CD4-positive, CD25-positive, alpha-beta regulatory T cell (primary cell): ENCODE results near the gene ASPHD2. TPM values are rescaled to one million over a fixed set of nuclear protein-coding genes. Genes with fewer than 3 reads are reported as not detected.
A peak's percentile ranks its signal among the peaks of the same experiment; 100 is the strongest.

Source experiments
- ATAC-seq, 2 donors: fragments of 150-1000 bp; cut with Tn5 transposase; one replicate each; pipeline ENCODE4 v1.10.0; 2021; ENCODE audit warnings: low read depth in 2 of 2, moderate number of reproducible peaks in 2 of 2, moderate library complexity in 1 of 2
- DNase-seq, 3 donors: peaks; one replicate each; pipeline versions ENCODE4 v3.0.0 to v3.0.0-alpha.2; 2012 to 2022; ENCODE audit warnings: mixed read lengths in 1 of 3
- H3K27ac ChIP-seq: one replicate; pipeline ENCODE4 v1.7.0; 2013; ENCODE audit warnings: mild to moderate bottlenecking, low read length; ENCODE audit not compliant: insufficient read depth, poor library complexity, severe bottlenecking
- H3K27me3 ChIP-seq: one replicate; pipeline ENCODE4 v1.7.0; 2013; ENCODE audit warnings: low read length; ENCODE audit not compliant: control insufficient read depth, insufficient read depth
- H3K36me3 ChIP-seq: one replicate; pipeline ENCODE4 v1.7.0; 2013; ENCODE audit warnings: mild to moderate bottlenecking, low read length, moderate library complexity; ENCODE audit not compliant: control insufficient read depth, insufficient read depth
- H3K4me1 ChIP-seq: 2 replicates; pipeline ENCODE4 v1.7.0; 2013; ENCODE audit warnings: mild to moderate bottlenecking, low read length; ENCODE audit not compliant: insufficient read depth, control insufficient read depth, poor library complexity, severe bottlenecking
- H3K4me3 ChIP-seq: one replicate; pipeline ENCODE4 v1.7.0; 2013; ENCODE audit warnings: low read depth, mild to moderate bottlenecking, low read length, moderate library complexity
- H3K9me3 ChIP-seq, 2 experiments: 1 replicate in 1 of 2; 2 replicates in 1 of 2; pipeline ENCODE4 v1.7.0; 2013; ENCODE audit warnings: low read length in 2 of 2, mild to moderate bottlenecking in 1 of 2, moderate library complexity in 1 of 2; ENCODE audit not compliant: control insufficient read depth in 2 of 2
- H3K27ac Mint-ChIP-seq, 3 donors: one replicate each; pipeline ENCODE4 v1.8.0; 2020 to 2022; ENCODE audit warnings: mild to moderate bottlenecking in 3 of 3, mixed read lengths in 3 of 3, moderate library complexity in 2 of 3
- H3K27me3 Mint-ChIP-seq: one replicate; pipeline ENCODE4 v1.8.0; 2022; ENCODE audit warnings: mild to moderate bottlenecking, mixed read lengths
- H3K36me3 Mint-ChIP-seq: one replicate; pipeline ENCODE4 v1.8.0; 2020; ENCODE audit warnings: mixed read lengths
- H3K4me1 Mint-ChIP-seq, 4 donors: one replicate each; pipeline ENCODE4 v1.8.0; 2020 to 2022; ENCODE audit warnings: mixed read lengths in 4 of 4, mild to moderate bottlenecking in 1 of 4
- H3K4me3 Mint-ChIP-seq, 4 donors: one replicate each; pipeline ENCODE4 v1.8.0; 2020 to 2022; ENCODE audit warnings: mild to moderate bottlenecking in 4 of 4, mixed read lengths in 4 of 4, moderate library complexity in 3 of 4
- H3K9me3 Mint-ChIP-seq, 7 donors: one replicate each; pipeline ENCODE4 v1.8.0; 2020 to 2022; ENCODE audit warnings: mixed read lengths in 7 of 7, mild to moderate bottlenecking in 3 of 7, moderate library complexity in 2 of 7
- polyA plus RNA-seq, 4 donors: library from polyadenylated mRNA; unstranded; fragments of 300-500 nt; fragmentation: Illumina TruSeq; gene quantifications; one replicate each; pipeline ENCODE4 v1.2.3, GENCODE V29; 2021
- total RNA-seq: library from RNA; stranded (reverse); gene quantifications from one replicate; pipeline ENCODE4 v1.2.3, GENCODE V29; 2022

The ASPHD2 gene
- total and polyA plus RNA-seq, 5 donors from 2014 or later = 3.1 to 8.5 (median 4.3) TPM

DNA sequence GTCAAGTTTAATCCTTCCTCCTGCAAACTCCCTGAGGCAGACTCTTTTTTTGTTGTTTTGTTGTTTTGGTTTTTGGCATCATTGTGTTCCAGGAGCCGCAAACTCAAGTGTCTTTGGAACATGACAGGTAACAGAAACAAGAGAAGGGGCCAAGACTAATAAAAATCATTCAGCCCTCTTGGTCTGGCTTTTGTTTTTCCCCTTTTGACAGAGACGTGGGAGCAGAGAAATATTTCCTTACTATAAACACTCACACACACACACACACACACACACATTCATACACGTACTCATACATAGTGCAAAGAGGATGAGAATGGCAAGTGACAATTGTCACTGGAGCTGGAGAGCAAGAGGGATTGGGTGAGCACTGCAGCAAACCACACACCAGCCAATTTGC, 10.4 kb upstream of the ASPHD2 start:
- no peak overlapping the region for H3K27ac Mint-ChIP-seq
- peaks cover 20% of the 10 kb centered on the region for H3K27me3 Mint-ChIP-seq

DNA sequence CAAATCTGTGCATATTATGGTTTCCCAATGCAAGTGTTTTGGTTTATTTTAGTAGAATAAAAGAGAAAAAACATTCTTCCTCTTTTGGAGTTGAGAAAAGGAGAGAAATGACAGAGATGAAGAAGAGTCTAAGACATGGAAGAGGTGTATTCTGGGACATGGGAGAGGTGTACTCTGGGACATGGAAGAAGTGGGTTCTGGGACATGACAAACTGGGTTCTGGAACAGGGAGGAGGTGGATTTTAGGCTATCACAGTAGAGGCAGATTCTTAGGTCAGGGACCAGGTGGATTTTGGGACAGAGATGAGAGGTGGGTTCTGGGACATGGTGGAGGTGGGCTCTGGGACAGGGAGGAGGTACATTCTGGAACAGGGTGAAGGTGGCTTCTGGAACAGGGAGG, 2.1 kb upstream of the ASPHD2 start:
- Histone ChIP-seq H3K27me3 (peaks cover 4% of the 10 kb centered on the region), H3K36me3 (no peaks in the 10 kb centered on the region), H3K9me3 (peaks cover 13 to 14% of the 10 kb centered on the region in 2 experiments), H3K27ac (no peak overlapping the region), H3K4me3 (no peak overlapping the region), H3K4me1 (peaks cover 19% of the 10 kb centered on the region)
- H3K36me3 Mint-ChIP-seq = no peaks in the 10 kb centered on the region
- peak overlapping the region; percentile 39 to 57 (median 55) for H3K27ac Mint-ChIP-seq
- ATAC-seq = no peak
- no peak for DNase-seq
- H3K4me1 Mint-ChIP-seq = peaks cover 6 to 38% (median 21%) of the 10 kb centered on the region in 4 donors
- H3K27me3 Mint-ChIP-seq = peaks cover 5% of the 10 kb centered on the region
- H3K9me3 Mint-ChIP-seq = peaks cover 0 to 13% (median 2%) of the 10 kb centered on the region in 7 donors
- peak overlapping the region; percentile 60 to 95 (median 76) for H3K4me3 Mint-ChIP-seq

More for the DNA sequence above, 10.4 kb upstream of the ASPHD2 start:
- no peaks in the 10 kb centered on the region for H3K4me1 Mint-ChIP-seq
- no peaks in the 10 kb centered on the region for H3K36me3 ChIP-seq
- no peak overlapping the region for H3K4me3 Mint-ChIP-seq
- H3K4me1 ChIP-seq = no peaks in the 10 kb centered on the region
- H3K36me3 Mint-ChIP-seq = no peaks in the 10 kb centered on the region
- peaks cover 0 to 11% (median 4%) of the 10 kb centered on the region in 7 donors for H3K9me3 Mint-ChIP-seq
- no peak overlapping the region for H3K27ac ChIP-seq
- peaks cover 22% of the 10 kb centered on the region for H3K27me3 ChIP-seq
- DNase-seq (no peak), ATAC-seq (no peak)
- no peak overlapping the region for H3K4me3 ChIP-seq
- peaks cover 10 to 13% of the 10 kb centered on the region in 2 experiments for H3K9me3 ChIP-seq

DNA sequence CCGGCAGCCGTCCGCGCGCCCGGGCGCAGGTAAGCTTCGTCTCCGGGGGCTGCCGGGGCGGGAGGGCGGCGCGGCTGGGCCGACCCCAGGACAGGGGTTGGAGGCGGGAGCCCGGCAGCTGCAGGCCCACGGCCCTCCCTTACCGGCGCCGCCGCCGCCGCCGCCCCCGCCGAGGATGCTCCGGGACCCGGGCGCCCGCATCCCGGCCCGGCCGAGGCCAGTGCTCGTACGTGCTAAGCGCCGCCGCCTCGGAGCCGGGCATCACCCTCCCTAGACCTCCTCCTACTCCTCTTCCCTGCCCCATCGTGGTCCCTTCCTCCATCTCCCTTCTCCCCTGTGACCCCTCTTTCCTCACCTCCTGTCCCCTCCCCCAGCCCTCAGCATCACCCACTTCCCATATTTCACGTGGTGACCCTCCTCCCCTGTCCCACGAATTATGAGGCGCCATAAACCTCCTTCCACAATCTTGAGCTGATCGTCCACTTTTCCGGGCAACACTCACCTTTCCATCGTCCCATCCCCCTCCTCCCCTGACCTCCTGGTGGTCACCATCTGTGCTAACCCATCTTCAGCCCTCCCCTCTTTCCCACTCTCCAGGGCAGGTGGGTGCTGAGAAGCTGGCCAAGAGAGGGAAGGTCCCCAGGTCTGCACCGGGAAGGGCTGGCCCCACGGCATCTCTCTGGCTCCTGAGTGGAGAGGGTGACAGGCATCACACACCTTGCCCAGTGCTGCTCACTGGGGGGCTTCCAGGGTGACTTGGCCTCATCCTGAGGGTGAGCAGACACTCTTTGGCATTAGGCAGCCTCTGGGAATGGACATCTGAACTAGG, 612 bp downstream of the ASPHD2 start:
- peaks cover 4% of the 10 kb centered on the region for H3K36me3 ChIP-seq
- H3K27ac ChIP-seq = no peak overlapping the region
- no peaks in the 10 kb centered on the region for H3K9me3 ChIP-seq
- no peaks in the 10 kb centered on the region for H3K9me3 Mint-ChIP-seq
- H3K27ac Mint-ChIP-seq = peak overlapping the region in 2 of 3 donors; percentile 57 to 61
- H3K4me3 ChIP-seq = peak overlapping the region; percentile 51
- peak overlapping the region; percentile 79 to 91 (median 84) for H3K4me3 Mint-ChIP-seq
- peaks cover 6 to 43% (median 27%) of the 10 kb centered on the region in 4 donors for H3K4me1 Mint-ChIP-seq
- no peaks in the 10 kb centered on the region for H3K27me3 ChIP-seq
- peaks cover 19% of the 10 kb centered on the region for H3K4me1 ChIP-seq
- H3K27me3 Mint-ChIP-seq = peaks cover 5% of the 10 kb centered on the region
- DNase-seq (peak; percentile 4 to 17 (median 11)), ATAC-seq (peak in 1 of 2 donors; percentile 1)
- H3K36me3 Mint-ChIP-seq = peaks cover 4% of the 10 kb centered on the region

DNA sequence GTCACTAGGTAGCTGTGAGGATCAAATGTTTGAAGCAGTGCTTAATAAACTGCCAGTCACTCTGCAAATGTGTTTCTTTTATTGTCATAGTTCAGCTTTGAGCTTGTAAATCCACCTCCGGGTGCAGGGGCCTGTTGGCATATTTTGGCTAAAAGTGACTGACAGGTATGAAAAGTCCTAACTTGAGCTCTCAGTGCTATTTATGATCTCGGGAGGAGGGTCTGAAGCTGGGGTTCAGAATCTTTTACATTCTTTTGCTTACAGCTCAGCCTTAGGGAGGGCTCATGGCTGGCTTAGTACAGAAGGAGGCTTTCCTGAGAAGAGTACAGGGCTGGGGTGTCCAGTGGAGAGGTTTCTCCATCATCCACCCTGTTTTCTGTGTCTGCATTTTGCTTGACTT, 1.5 kb downstream of the ASPHD2 start:
- Mint-ChIP-seq H3K27me3 (peaks cover 5% of the 10 kb centered on the region), H3K27ac (peak overlapping the region; percentile 32 to 61 (median 57)), H3K36me3 (peaks cover 13% of the 10 kb centered on the region), H3K9me3 (no peaks in the 10 kb centered on the region), H3K4me1 (peaks cover 10 to 52% (median 33%) of the 10 kb centered on the region in 4 donors), H3K4me3 (peak overlapping the region; percentile 79 to 91 (median 84))
- Histone ChIP-seq H3K9me3 (no peaks in the 10 kb centered on the region), H3K36me3 (peaks cover 10% of the 10 kb centered on the region), H3K4me3 (peak overlapping the region; percentile 51), H3K4me1 (peaks cover 19% of the 10 kb centered on the region), H3K27ac (no peak overlapping the region), H3K27me3 (no peaks in the 10 kb centered on the region)
- DNase-seq = no peak
- no peak for ATAC-seq

DNA sequence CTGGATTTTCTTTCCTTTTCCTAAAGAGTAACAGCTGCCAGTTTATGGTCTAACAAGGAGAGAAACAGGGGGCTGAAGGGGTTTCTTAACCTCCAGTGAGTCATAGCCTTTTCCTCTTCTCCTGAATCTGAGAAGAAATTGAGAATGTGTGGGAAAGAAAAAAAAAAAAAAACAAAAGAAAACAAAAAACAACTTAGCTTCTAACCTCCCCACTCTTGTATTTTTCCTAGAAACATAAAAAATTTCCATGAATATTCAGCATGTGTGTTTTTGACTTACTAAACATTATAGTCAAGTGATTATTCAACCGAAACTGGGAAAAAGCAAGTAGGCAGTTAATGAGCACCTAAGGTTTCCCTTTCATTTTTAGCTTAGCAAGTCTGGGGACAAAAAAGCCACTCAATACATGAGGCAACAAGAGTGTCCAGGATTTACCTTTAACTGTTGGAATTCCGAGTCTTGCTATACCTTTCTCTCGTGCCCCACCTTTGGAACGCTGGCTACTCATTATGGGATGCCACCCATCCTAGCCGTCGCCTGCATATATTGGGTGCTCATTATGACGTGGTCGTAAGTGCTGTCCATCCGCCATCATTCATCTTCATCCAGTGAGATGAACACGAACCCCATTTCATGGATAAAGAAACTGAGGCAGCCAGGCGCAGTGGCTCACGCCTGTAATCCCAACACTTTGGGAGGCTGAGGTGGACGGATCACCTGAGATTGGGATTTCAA, 2.4 kb downstream of the ASPHD2 start:
- DNase-seq = peak in 1 of 3 donors; percentile 71
- H3K9me3 ChIP-seq = no peaks in the 10 kb centered on the region
- Mint-ChIP-seq H3K27me3 (peaks cover 5% of the 10 kb centered on the region), H3K9me3 (no peaks in the 10 kb centered on the region), H3K4me3 (peak overlapping the region; percentile 79 to 91 (median 84)), H3K27ac (peak overlapping the region in 2 of 3 donors; percentile 56 to 61), H3K4me1 (peaks cover 10 to 60% (median 36%) of the 10 kb centered on the region in 4 donors), H3K36me3 (peaks cover 15% of the 10 kb centered on the region)
- H3K4me3 ChIP-seq = peak overlapping the region; percentile 51
- ATAC-seq = no peak
- no peaks in the 10 kb centered on the region for H3K27me3 ChIP-seq
- H3K36me3 ChIP-seq = peaks cover 10% of the 10 kb centered on the region
- peaks cover 19% of the 10 kb centered on the region for H3K4me1 ChIP-seq
- H3K27ac ChIP-seq = peak overlapping the region; percentile 31

DNA sequence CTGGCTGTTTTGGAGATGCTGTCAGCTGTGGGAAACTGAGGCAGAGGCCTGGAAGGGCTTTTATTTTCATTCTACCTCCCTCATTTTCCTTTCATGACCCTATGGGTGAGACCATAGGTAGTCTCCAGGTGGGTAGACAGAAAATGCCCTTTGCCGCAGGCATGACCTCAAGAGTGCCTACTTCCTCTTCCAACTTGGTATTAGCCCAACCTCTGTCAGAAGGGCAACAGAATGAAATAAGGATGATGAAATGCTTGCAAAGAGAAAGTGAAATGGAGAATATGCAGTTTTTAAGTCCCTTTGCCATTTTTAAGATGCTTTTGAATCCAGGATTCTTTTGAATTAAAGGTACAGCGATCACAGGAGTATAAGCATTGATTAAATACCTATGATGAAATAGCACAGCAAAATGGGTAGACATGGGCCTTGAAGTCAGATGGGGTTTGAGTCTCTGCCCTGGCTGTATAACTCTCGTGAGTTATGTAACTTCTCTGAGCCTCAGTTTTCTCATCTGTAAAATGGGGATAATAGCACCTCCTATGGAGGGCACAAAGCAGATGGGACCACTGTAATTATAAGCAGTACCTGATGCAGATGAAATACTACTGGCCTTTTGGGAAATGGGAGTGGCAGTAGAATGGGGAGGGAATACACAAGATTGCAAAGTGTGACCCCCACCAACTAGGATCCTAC, 3.7 kb downstream of the ASPHD2 start:
- H3K27ac Mint-ChIP-seq = no peak overlapping the region
- H3K27ac ChIP-seq = no peak overlapping the region
- peaks cover 19% of the 10 kb centered on the region for H3K4me1 ChIP-seq
- no peaks in the 10 kb centered on the region for H3K9me3 ChIP-seq
- ATAC-seq (no peak), DNase-seq (peak in 1 of 3 donors; percentile 37)
- peak overlapping the region in 1 of 4 donors; percentile 67 for H3K4me3 Mint-ChIP-seq
- peaks cover 15% of the 10 kb centered on the region for H3K36me3 Mint-ChIP-seq
- no peaks in the 10 kb centered on the region for H3K27me3 Mint-ChIP-seq
- no peaks in the 10 kb centered on the region for H3K9me3 Mint-ChIP-seq
- no peaks in the 10 kb centered on the region for H3K27me3 ChIP-seq
- peaks cover 17% of the 10 kb centered on the region for H3K36me3 ChIP-seq
- no peak overlapping the region for H3K4me3 ChIP-seq
- H3K4me1 Mint-ChIP-seq = peaks cover 10 to 61% (median 33%) of the 10 kb centered on the region in 4 donors

DNA sequence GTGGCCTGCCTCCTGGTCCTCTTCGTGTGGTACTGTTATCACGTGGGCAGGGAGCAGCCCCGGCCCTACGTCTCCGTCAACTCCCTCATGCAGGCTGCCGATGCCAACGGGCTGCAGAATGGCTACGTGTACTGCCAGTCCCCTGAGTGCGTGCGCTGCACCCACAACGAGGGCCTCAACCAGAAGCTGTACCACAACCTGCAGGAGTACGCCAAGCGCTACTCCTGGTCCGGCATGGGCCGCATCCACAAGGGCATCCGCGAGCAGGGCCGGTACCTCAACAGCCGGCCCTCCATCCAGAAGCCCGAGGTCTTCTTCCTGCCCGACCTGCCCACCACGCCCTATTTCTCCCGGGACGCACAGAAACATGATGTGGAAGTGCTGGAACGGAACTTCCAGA, 4.7 kb downstream of the ASPHD2 start:
- Mint-ChIP-seq H3K27ac (no peak overlapping the region), H3K4me1 (peaks cover 10 to 54% (median 32%) of the 10 kb centered on the region in 4 donors), H3K9me3 (no peaks in the 10 kb centered on the region), H3K36me3 (peaks cover 15% of the 10 kb centered on the region), H3K4me3 (peak overlapping the region in 1 of 4 donors; percentile 16), H3K27me3 (no peaks in the 10 kb centered on the region)
- Histone ChIP-seq H3K27me3 (no peaks in the 10 kb centered on the region), H3K4me1 (peaks cover 9% of the 10 kb centered on the region), H3K4me3 (no peak overlapping the region), H3K9me3 (no peaks in the 10 kb centered on the region), H3K36me3 (peaks cover 19% of the 10 kb centered on the region), H3K27ac (no peak overlapping the region)
- DNase-seq = no peak
- no peak for ATAC-seq
